ENCODE measurements around the gene B3GALNT1. TPM values are rescaled to one million over a fixed set of nuclear protein-coding genes. Genes with fewer than 3 reads are reported as not detected.

Gene B3GALNT1
- total RNA-seq, 1 experiment from 2014 or later, result 13.2 TPM

GRCh38 chr3:161093895-161094294 lies 11.3 kb downstream of the B3GALNT1 start:
- H3K4ac ChIP-seq (ENCODE audit: low read depth, low read length), result no peak overlapping the region
- Mint-ChIP-seq H3K27ac (peak overlapping the region in 1 of 3 experiments; percentile 19; a peak in 1 of 7 replicates), H3K9me3 (no peaks in the 10 kb centered on the region; a peak in 1 of 5 replicates)

More at GRCh38 chr3:161093895-161094294, 11.3 kb downstream of the B3GALNT1 start:
- Mint-ChIP-seq H3K36me3 (ENCODE audit: insufficient read depth in 1 of 3, low read depth in 3 of 3) (no peaks in the 10 kb centered on the region; a peak in 1 of 7 replicates), H3K4me3 (no peak overlapping the region), H3K27me3 (ENCODE audit: low read depth) (no peaks in the 10 kb centered on the region), H3K4me1 (no peaks in the 10 kb centered on the region; a peak in 1 of 4 replicates)
- no peak overlapping the region for H4K5ac ChIP-seq (ENCODE audit: insufficient read length, low read depth, low read length)
- no peak overlapping the region for H4K91ac ChIP-seq (ENCODE audit: insufficient read length, low read depth, low read length)
- no peak overlapping the region for H3K23ac ChIP-seq (ENCODE audit: insufficient read length, low read depth, low read length)
- no peaks in the 10 kb centered on the region for H3K79me1 ChIP-seq (ENCODE audit: insufficient read depth, low read depth, low read length, poor library complexity, severe bottlenecking)
- H3K9ac ChIP-seq (ENCODE audit: extremely low read depth, insufficient read length, low read length), result no peak overlapping the region
- H2BK15ac ChIP-seq (ENCODE audit: low read depth, low read length), result no peak overlapping the region
- H3K27me3 ChIP-seq (ENCODE audit: insufficient read depth, low read length), result no peaks in the 10 kb centered on the region
- no peak overlapping the region for H3K56ac ChIP-seq (ENCODE audit: insufficient read length, low read depth, low read length)
- no peaks in the 10 kb centered on the region for H3K4me1 ChIP-seq (ENCODE audit: insufficient read depth, low read length)
- H3K9me3 ChIP-seq (ENCODE audit: control insufficient read depth, low read depth, low read length), result no peaks in the 10 kb centered on the region
- no peak overlapping the region for H2BK5ac ChIP-seq (ENCODE audit: insufficient read length, low read length)
- no peak overlapping the region for H2BK120ac ChIP-seq (ENCODE audit: low read depth, low read length, poor library complexity, severe bottlenecking)
- no peak overlapping the region for H2BK12ac ChIP-seq (ENCODE audit: insufficient read length, low read depth, low read length)
- no peak for TF ChIP-seq CTCF (conservative IDR thresholded peaks at IDR 0.05)
- no peaks in the 10 kb centered on the region for H3K79me2 ChIP-seq (ENCODE audit: insufficient read depth, low read length)
- H4K20me1 ChIP-seq (ENCODE audit: control insufficient read depth, insufficient read depth, insufficient read length), result no peaks in the 10 kb centered on the region
- no peak overlapping the region for H3K4me2 ChIP-seq (ENCODE audit: insufficient read depth, insufficient read length, low read length)
- H3K14ac ChIP-seq (ENCODE audit: insufficient read depth, low read length), result no peak overlapping the region
- H2AFZ ChIP-seq (ENCODE audit: low read length), result no peak overlapping the region
- no peaks in the 10 kb centered on the region for H3K23me2 ChIP-seq (ENCODE audit: insufficient read length, low read depth, low read length, poor library complexity, severe bottlenecking)
- no peak overlapping the region for H3K27ac ChIP-seq (ENCODE audit: insufficient read length, low read depth, low read length)
- no peak overlapping the region for H2BK20ac ChIP-seq (ENCODE audit: low read depth, low read length, poor library complexity, severe bottlenecking)
- H3T11ph ChIP-seq (ENCODE audit: low read length), result no peak overlapping the region
- no peak overlapping the region for H4K8ac ChIP-seq (replicated peaks; ENCODE audit: insufficient read length, low read depth, low read length)
- DNase-seq, result no peak
- H2AK5ac ChIP-seq (ENCODE audit: insufficient read length, low read length), result no peak overlapping the region
- H3K18ac ChIP-seq (ENCODE audit: insufficient read length, low read depth, low read length), result no peak overlapping the region

Data from H9 (cell line).